Measurements from ENCODE around the gene MICAL3.

GRCh38 chr22:18022876-18023275, 1.5 kb downstream of the MICAL3 start:
- TF ChIP-seq CTCF (IDR thresholded peaks at IDR 0.05; ENCODE audit: insufficient read depth, low read length) (no peak), SPI1 (IDR thresholded peaks at IDR 0.05; ENCODE audit: borderline replicate concordance, low read depth) (no peak), GABPA (IDR thresholded peaks at IDR 0.05; ENCODE audit: low read depth) (no peak), REST (IDR thresholded peaks at IDR 0.05; ENCODE audit: insufficient replicate concordance, low read depth) (no peak), POLR2AphosphoS5 (IDR thresholded peaks at IDR 0.05; ENCODE audit: low read depth) (no peak)
